ENCODE results near the gene NBEA.

NBEA gene

GRCh38 chr13:35561540-35561939 lies 619.5 kb downstream of the NBEA start:
- ChIA-PET POLR2A (no interaction called here), CTCF (no interaction called here)
- no peak overlapping the region for H3K4me3 ChIP-seq (ENCODE audit: low read depth, low read length)

GRCh38 chr13:35565273-35565672 lies 623.2 kb downstream of the NBEA start:
- POLR2A ChIA-PET = no interaction called here
- CTCF ChIA-PET = no interaction called here
- Histone ChIP-seq H3K9me3 (ENCODE audit: control insufficient read depth, insufficient read depth, low read depth, low read length) (no peaks in the 10 kb centered on the region), H3K4me3 (ENCODE audit: low read depth, low read length) (no peak overlapping the region), H3K4me1 (ENCODE audit: control insufficient read depth, insufficient read depth, low read length) (no peaks in the 10 kb centered on the region), H3K27ac (ENCODE audit: extremely low read depth, low read depth, low read length) (no peak overlapping the region), H3K36me3 (ENCODE audit: control insufficient read depth in 2 of 2, insufficient read depth in 1 of 2, low read length in 2 of 2) (no peaks in the 10 kb centered on the region)
- TF ChIP-seq ZNF266 (tag by site-specific recombination; IDR thresholded peaks at IDR 0.05; ENCODE audit: low read depth) = no peak
- no peak for TF ChIP-seq ZBTB17 (tag by site-specific recombination; IDR thresholded peaks at IDR 0.05)
- TF ChIP-seq ZNF629 (tag by site-specific recombination; IDR thresholded peaks at IDR 0.05) = no peak
- TF ChIP-seq, protein P1, sequence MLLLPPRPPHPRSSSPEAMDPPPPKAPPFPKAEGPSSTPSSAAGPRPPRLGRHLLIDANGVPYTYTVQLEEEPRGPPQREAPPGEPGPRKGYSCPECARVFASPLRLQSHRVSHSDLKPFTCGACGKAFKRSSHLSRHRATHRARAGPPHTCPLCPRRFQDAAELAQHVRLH (tag by site-specific recombination; IDR thresholded peaks at IDR 0.05) = no peak
- TF ChIP-seq ZFP37 (tag by site-specific recombination; IDR thresholded peaks at IDR 0.05) = no peak
- no peak for TF ChIP-seq HOXC10 (CRISPR knock-in tag; IDR thresholded peaks at IDR 0.05)
- no peak for TF ChIP-seq ZNF596 (tag by site-specific recombination; IDR thresholded peaks at IDR 0.05)
- no peak for TF ChIP-seq TCF7L2 (IDR thresholded peaks at IDR 0.05; ENCODE audit: borderline replicate concordance, low read depth, low read length)

More at GRCh38 chr13:35561540-35561939, 619.5 kb downstream of the NBEA start:
- TF ChIP-seq, protein P2, sequence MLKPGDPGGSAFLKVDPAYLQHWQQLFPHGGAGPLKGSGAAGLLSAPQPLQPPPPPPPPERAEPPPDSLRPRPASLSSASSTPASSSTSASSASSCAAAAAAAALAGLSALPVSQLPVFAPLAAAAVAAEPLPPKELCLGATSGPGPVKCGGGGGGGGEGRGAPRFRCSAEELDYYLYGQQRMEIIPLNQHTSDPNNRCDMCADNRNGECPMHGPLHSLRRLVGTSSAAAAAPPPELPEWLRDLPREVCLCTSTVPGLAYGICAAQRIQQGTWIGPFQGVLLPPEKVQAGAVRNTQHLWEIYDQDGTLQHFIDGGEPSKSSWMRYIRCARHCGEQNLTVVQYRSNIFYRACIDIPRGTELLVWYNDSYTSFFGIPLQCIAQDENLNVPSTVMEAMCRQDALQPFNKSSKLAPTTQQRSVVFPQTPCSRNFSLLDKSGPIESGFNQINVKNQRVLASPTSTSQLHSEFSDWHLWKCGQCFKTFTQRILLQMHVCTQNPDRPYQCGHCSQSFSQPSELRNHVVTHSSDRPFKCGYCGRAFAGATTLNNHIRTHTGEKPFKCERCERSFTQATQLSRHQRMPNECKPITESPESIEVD (tag by site-specific recombination; IDR thresholded peaks at IDR 0.05) = no peak
- TF ChIP-seq KLF10 (tag by site-specific recombination; IDR thresholded peaks at IDR 0.05) (no peak), ZBTB49 (tag by site-specific recombination; IDR thresholded peaks at IDR 0.05; ENCODE audit: low read depth) (no peak), ZNF48 (tag by site-specific recombination; IDR thresholded peaks at IDR 0.05) (no peak), ZSCAN18 (tag by site-specific recombination; IDR thresholded peaks at IDR 0.05) (no peak), ZNF138 (tag by site-specific recombination; IDR thresholded peaks at IDR 0.05; ENCODE audit: borderline replicate concordance) (no peak), BCL11A (tag by site-specific recombination; IDR thresholded peaks at IDR 0.05; ENCODE audit: low read depth) (no peak), GLIS2 (tag by site-specific recombination; IDR thresholded peaks at IDR 0.05) (no peak)
- no peaks in the 10 kb centered on the region for H3K4me1 ChIP-seq (ENCODE audit: control insufficient read depth, insufficient read depth, low read length)
- no peaks in the 10 kb centered on the region for H3K36me3 ChIP-seq (ENCODE audit: control insufficient read depth in 2 of 2, insufficient read depth in 1 of 2, low read length in 2 of 2)
- H3K27ac ChIP-seq (ENCODE audit: extremely low read depth, low read depth, low read length) = no peak overlapping the region
- no peaks in the 10 kb centered on the region for H3K9me3 ChIP-seq (ENCODE audit: control insufficient read depth, insufficient read depth, low read depth, low read length)

DNA sequence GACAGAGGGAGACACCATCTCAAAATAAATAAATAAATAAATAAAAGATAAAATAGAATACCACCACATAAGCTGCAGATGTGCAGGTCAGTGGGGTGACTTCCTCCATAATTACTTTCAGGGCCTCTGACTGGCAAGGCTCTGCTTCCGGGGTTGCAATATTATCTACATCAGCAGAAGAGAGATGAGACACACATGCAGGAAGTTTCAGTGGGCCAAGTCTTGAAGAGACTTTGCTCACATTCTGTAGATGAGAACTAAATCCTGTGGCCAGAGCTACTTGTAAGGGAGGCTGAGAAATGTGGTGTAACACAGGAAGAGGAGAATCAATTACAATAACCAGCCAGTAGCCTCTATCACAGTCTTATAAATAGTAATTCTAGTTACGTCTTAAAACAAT lies 624.3 kb downstream of the NBEA start:
- Histone ChIP-seq H3K36me3 (ENCODE audit: control insufficient read depth in 2 of 2, insufficient read depth in 1 of 2, low read length in 2 of 2) (no peaks in the 10 kb centered on the region), H3K9me3 (ENCODE audit: control insufficient read depth, insufficient read depth, low read depth, low read length) (no peaks in the 10 kb centered on the region), H3K27ac (ENCODE audit: extremely low read depth, low read depth, low read length) (no peak overlapping the region), H3K4me3 (ENCODE audit: low read depth, low read length) (no peak overlapping the region), H3K4me1 (ENCODE audit: control insufficient read depth, insufficient read depth, low read length) (no peaks in the 10 kb centered on the region)
- POLR2A ChIA-PET = no interaction called here
- CTCF ChIA-PET = no interaction called here
- TF ChIP-seq ZBTB21 (tag by site-specific recombination; IDR thresholded peaks at IDR 0.05) (no peak), ZNF776 (tag by site-specific recombination; IDR thresholded peaks at IDR 0.05; ENCODE audit: borderline replicate concordance) (no peak), HOXC10 (CRISPR knock-in tag; IDR thresholded peaks at IDR 0.05) (no peak), ZBTB8A (tag by site-specific recombination; IDR thresholded peaks at IDR 0.05) (no peak), ZBTB49 (tag by site-specific recombination; IDR thresholded peaks at IDR 0.05; ENCODE audit: low read depth) (no peak), SCRT2 (tag by site-specific recombination; IDR thresholded peaks at IDR 0.05) (no peak), YY1 (tag by site-specific recombination; IDR thresholded peaks at IDR 0.05) (no peak), GLIS1 (tag by site-specific recombination; IDR thresholded peaks at IDR 0.05) (no peak), KLF9 (tag by site-specific recombination; IDR thresholded peaks at IDR 0.05; ENCODE audit: low read depth) (no peak), ZNF670 (tag by site-specific recombination; IDR thresholded peaks at IDR 0.05; ENCODE audit: low read depth) (no peak), BCL11A (tag by site-specific recombination; IDR thresholded peaks at IDR 0.05; ENCODE audit: low read depth) (no peak), ZNF174 (tag by site-specific recombination; IDR thresholded peaks at IDR 0.05) (no peak), ZNF561 (tag by site-specific recombination; IDR thresholded peaks at IDR 0.05; ENCODE audit: borderline replicate concordance) (no peak)
